ENCODE measurements around the gene AK8. TPM values are rescaled to one million over a fixed set of nuclear protein-coding genes. Genes with fewer than 3 reads are reported as not detected.

AK8 gene
- total and polyA plus RNA-seq, 2 experiments from 2014 or later, result 0.40 to 4.5 TPM

GRCh38 chr9:132838291-132838690, 39.8 kb downstream of the AK8 start:
- Histone ChIP-seq H2AFZ (no peak overlapping the region), H3K4me3 (no peak overlapping the region), H4K20me1 (ENCODE audit: insufficient read depth, poor library complexity, severe bottlenecking) (no peaks in the 10 kb centered on the region), H3K9me3 (ENCODE audit: low read depth) (no peaks in the 10 kb centered on the region), H3K79me2 (no peaks in the 10 kb centered on the region), H3K4me2 (no peak overlapping the region), H3K27ac (no peak overlapping the region), H3K9me2 (replicated peaks; ENCODE audit: insufficient read depth) (no peaks in the 10 kb centered on the region), H3K4me1 (ENCODE audit: insufficient read depth) (no peaks in the 10 kb centered on the region), H3K27me3 (no peaks in the 10 kb centered on the region), H3K36me3 (replicated peaks; ENCODE audit: insufficient read depth, low read depth) (no peaks in the 10 kb centered on the region)
- WGBS (ENCODE audit: low lambda C conversion rate, missing lambda C conversion rate), result 97% methylated on average over 4 of the region's 4 CpGs
- no peak for DNase-seq (ENCODE audit: low spot score)
- TF ChIP-seq CTCF (IDR thresholded peaks at IDR 0.05; ENCODE audit: poor library complexity) (no peak), EZH2 (IDR thresholded peaks at IDR 0.05; ENCODE audit: borderline replicate concordance) (no peak), EZH2phosphoT487 (IDR thresholded peaks at IDR 0.05; ENCODE audit: low read depth, severe bottlenecking, unreplicated experiment) (no peak)

GRCh38 chr9:132837501-132838286, 40.4 kb downstream of the AK8 start:
- H3K9me3 ChIP-seq (ENCODE audit: low read depth), result no peaks in the 10 kb centered on the region
- no peak overlapping the region for H3K4me3 ChIP-seq
- WGBS (ENCODE audit: low lambda C conversion rate, missing lambda C conversion rate), result 86% methylated on average over 16 of the region's 16 CpGs
- no peaks in the 10 kb centered on the region for H4K20me1 ChIP-seq (ENCODE audit: insufficient read depth, poor library complexity, severe bottlenecking)
- no peak for DNase-seq (ENCODE audit: low spot score)
- no peak overlapping the region for H3K27ac ChIP-seq
- no peaks in the 10 kb centered on the region for H3K36me3 ChIP-seq (replicated peaks; ENCODE audit: insufficient read depth, low read depth)
- H3K4me2 ChIP-seq, result no peak overlapping the region
- no peak overlapping the region for H2AFZ ChIP-seq
- no peak for TF ChIP-seq EZH2phosphoT487 (IDR thresholded peaks at IDR 0.05; ENCODE audit: low read depth, severe bottlenecking, unreplicated experiment)
- no peaks in the 10 kb centered on the region for H3K4me1 ChIP-seq (ENCODE audit: insufficient read depth)
- no peaks in the 10 kb centered on the region for H3K27me3 ChIP-seq
- no peaks in the 10 kb centered on the region for H3K9me2 ChIP-seq (replicated peaks; ENCODE audit: insufficient read depth)
- no peaks in the 10 kb centered on the region for H3K79me2 ChIP-seq

GRCh38 chr9:132834343-132834742, 43.7 kb downstream of the AK8 start:
- WGBS (ENCODE audit: low lambda C conversion rate, missing lambda C conversion rate), result 88% methylated on average over 7 of the region's 7 CpGs
- H3K27me3 ChIP-seq, result no peaks in the 10 kb centered on the region
- H3K9me2 ChIP-seq (replicated peaks; ENCODE audit: insufficient read depth), result no peaks in the 10 kb centered on the region
- H3K4me1 ChIP-seq (ENCODE audit: insufficient read depth), result no peaks in the 10 kb centered on the region
- no peaks in the 10 kb centered on the region for H3K79me2 ChIP-seq
- no peaks in the 10 kb centered on the region for H3K9me3 ChIP-seq (ENCODE audit: low read depth)
- no peak overlapping the region for H3K4me3 ChIP-seq
- no peaks in the 10 kb centered on the region for H3K36me3 ChIP-seq (replicated peaks; ENCODE audit: insufficient read depth, low read depth)
- H3K27ac ChIP-seq, result no peak overlapping the region
- TF ChIP-seq CTCF (IDR thresholded peaks at IDR 0.05; ENCODE audit: poor library complexity) (no peak), EZH2phosphoT487 (IDR thresholded peaks at IDR 0.05; ENCODE audit: low read depth, severe bottlenecking, unreplicated experiment) (no peak), EZH2 (IDR thresholded peaks at IDR 0.05; ENCODE audit: borderline replicate concordance) (no peak)
- H2AFZ ChIP-seq, result no peak overlapping the region
- no peak overlapping the region for H3K4me2 ChIP-seq
- H4K20me1 ChIP-seq (ENCODE audit: insufficient read depth, poor library complexity, severe bottlenecking), result no peaks in the 10 kb centered on the region
- DNase-seq (ENCODE audit: low spot score), result no peak

GRCh38 chr9:132833550-132834121, 44.4 kb downstream of the AK8 start:
- H2AFZ ChIP-seq, result no peak overlapping the region
- no peak overlapping the region for H3K27ac ChIP-seq
- H4K20me1 ChIP-seq (ENCODE audit: insufficient read depth, poor library complexity, severe bottlenecking), result no peaks in the 10 kb centered on the region
- no peak for DNase-seq (ENCODE audit: low spot score)
- H3K27me3 ChIP-seq, result no peaks in the 10 kb centered on the region
- 83% methylated on average over 24 of the region's 24 CpGs for WGBS (ENCODE audit: low lambda C conversion rate, missing lambda C conversion rate)
- no peaks in the 10 kb centered on the region for H3K9me2 ChIP-seq (replicated peaks; ENCODE audit: insufficient read depth)
- H3K36me3 ChIP-seq (replicated peaks; ENCODE audit: insufficient read depth, low read depth), result no peaks in the 10 kb centered on the region
- no peak for TF ChIP-seq EZH2phosphoT487 (IDR thresholded peaks at IDR 0.05; ENCODE audit: low read depth, severe bottlenecking, unreplicated experiment)
- no peak for TF ChIP-seq EZH2 (IDR thresholded peaks at IDR 0.05; ENCODE audit: borderline replicate concordance)
- no peak for TF ChIP-seq CTCF (IDR thresholded peaks at IDR 0.05; ENCODE audit: poor library complexity)
- H3K79me2 ChIP-seq, result no peaks in the 10 kb centered on the region
- H3K9me3 ChIP-seq (ENCODE audit: low read depth), result no peaks in the 10 kb centered on the region
- H3K4me1 ChIP-seq (ENCODE audit: insufficient read depth), result no peaks in the 10 kb centered on the region
- no peak overlapping the region for H3K4me2 ChIP-seq
- no peak overlapping the region for H3K4me3 ChIP-seq
